Smooth muscle cell (in vitro differentiated cells): ENCODE data around the gene CBL. TPM values are rescaled to one million over a fixed set of nuclear protein-coding genes. Genes with fewer than 3 reads are reported as not detected.

ENCODE experiments used
- DNase-seq: peaks from one replicate; lab custom pipeline; 2025; ENCODE audit not compliant: unreplicated experiment; lab: John Stamatoyannopoulos, UW
- H2AFZ ChIP-seq: fragments of 200-600 bp; sonication (generic); 2 replicates; pipeline ENCODE4 v1.6.0; 2016; ENCODE audit warnings: antibody characterized with exemption, low read depth, mild to moderate bottlenecking
- H3F3A ChIP-seq: fragments of 200-600 bp; sonication (generic); 2 replicates; pipeline ENCODE4 v1.6.0; 2017; ENCODE audit warnings: antibody characterized with exemption, low read depth
- H3K27ac ChIP-seq: fragments of 200-600 bp; sonication (generic); 2 replicates; pipeline ENCODE4 v1.5.1; 2016; ENCODE audit warnings: low read depth, mild to moderate bottlenecking
- H3K27me3 ChIP-seq: fragments of 200-600 bp; sonication (generic); 2 replicates; pipeline ENCODE4 v1.6.1; 2016; ENCODE audit warnings: low read depth, mild to moderate bottlenecking
- H3K36me3 ChIP-seq: fragments of 200-600 bp; sonication (generic); 2 replicates; pipeline ENCODE4 v1.5.1; 2016; ENCODE audit warnings: low read depth
- H3K4me1 ChIP-seq: fragments of 200-600 bp; sonication (generic); 2 replicates; pipeline ENCODE4 v1.5.1; 2016; ENCODE audit warnings: low read depth
- H3K4me2 ChIP-seq: fragments of 200-600 bp; sonication (generic); 2 replicates; pipeline ENCODE4 v1.6.0; 2016; ENCODE audit warnings: mild to moderate bottlenecking
- H3K4me3 ChIP-seq: fragments of 200-600 bp; sonication (generic); 2 replicates; pipeline ENCODE4 v1.5.1; 2016; ENCODE audit warnings: mild to moderate bottlenecking
- H3K79me2 ChIP-seq: fragments of 200-600 bp; sonication (generic); 2 replicates; pipeline ENCODE4 v1.6.0; 2016; ENCODE audit warnings: low read depth, mild to moderate bottlenecking
- H3K9ac ChIP-seq: fragments of 200-600 bp; sonication (generic); 2 replicates; pipeline ENCODE4 v1.6.0; 2016; ENCODE audit warnings: low read depth
- H3K9me3 ChIP-seq: fragments of 200-600 bp; sonication (generic); replicated peaks from 2 replicates; pipeline ENCODE4 v1.5.1; 2016; ENCODE audit warnings: low read depth
- H4K20me1 ChIP-seq: fragments of 200-600 bp; sonication (generic); 2 replicates; pipeline ENCODE4 v1.6.0; 2016; ENCODE audit warnings: low read depth
- CTCF ChIP-seq: fragments of 200-600 bp; sonication (generic); IDR thresholded peaks from 2 replicates; pipeline ENCODE4 v1.5.1; 2017; ENCODE audit warnings: borderline replicate concordance, mild to moderate bottlenecking, antibody characterized with exemption; ENCODE audit not compliant: insufficient read depth, poor library complexity, severe bottlenecking
- WGBS: methylation state at CpG from one replicate; pipeline ENCODE4 v1.1.7; 2016; ENCODE audit warnings: low lambda C conversion rate; 5-methylcytosine and 5-hydroxymethylcytosine counted together
- polyA plus RNA-seq: library from polyadenylated mRNA; unstranded; fragments of >200 nt; fragmentation: Nextera tagmentation; extraction: Ambion mirVana; gene quantifications from 2 replicates; pipeline ENCODE4 v1.2.1, GENCODE V29; 2016
- total RNA-seq: library from RNA; depleted of rRNA; stranded (reverse); fragments of >200 nt; gene quantifications from 2 replicates; pipeline ENCODE4 v1.2.3, GENCODE V29; 2014

CBL gene
- total and polyA plus RNA-seq, 2 experiments from 2014 or later: 5.0 to 18.9 TPM

DNA sequence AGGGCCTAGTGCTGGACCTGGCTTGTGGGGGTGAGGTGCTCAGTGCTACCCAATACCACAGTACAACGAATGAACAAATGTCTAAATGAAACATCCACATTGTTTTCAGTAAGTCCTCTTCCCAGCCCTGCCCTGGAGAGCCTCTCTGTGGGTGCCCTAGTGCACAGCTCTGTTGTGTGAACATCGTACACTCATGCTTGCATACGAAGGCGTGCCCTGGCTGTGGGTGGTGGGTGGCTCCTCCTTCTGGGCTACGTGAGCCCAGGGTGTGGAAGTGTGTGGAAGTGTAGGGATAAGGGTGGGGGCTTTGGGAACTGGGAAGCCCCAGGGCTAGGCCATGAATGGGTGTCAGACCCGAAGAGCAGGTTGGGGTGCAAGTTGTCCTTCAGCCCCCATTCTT, 38.2 kb upstream of the CBL start:
- Histone ChIP-seq H3K79me2 (no peaks in the 10 kb centered on the region), H3K4me2 (peak overlapping the region; percentile 76), H3K9me3 (no peaks in the 10 kb centered on the region), H4K20me1 (no peaks in the 10 kb centered on the region), H3K36me3 (no peaks in the 10 kb centered on the region), H3F3A (no peaks in the 10 kb centered on the region), H3K27me3 (no peaks in the 10 kb centered on the region), H2AFZ (no peak overlapping the region), H3K9ac (no peak overlapping the region), H3K27ac (peak overlapping the region; percentile 52), H3K4me3 (no peak overlapping the region), H3K4me1 (no peaks in the 10 kb centered on the region)
- no peak for TF ChIP-seq CTCF
- WGBS: 74% methylated on average over 6 of the region's 6 CpGs
- DNase-seq: no peak

GRCh38 chr11:119168471-119169281, 37.5 kb upstream of the CBL start, which contains the start of gene NLRX1:
Gene NLRX1 (plus strand): TSS chr11:119168725. CDS start chr11:119171404, 2,679 bp downstream.
- DNase-seq: peak; percentile 50
- Histone ChIP-seq H3K36me3 (no peaks in the 10 kb centered on the region), H3K9me3 (no peaks in the 10 kb centered on the region), H3K4me1 (no peaks in the 10 kb centered on the region), H3F3A (no peaks in the 10 kb centered on the region), H4K20me1 (no peaks in the 10 kb centered on the region), H2AFZ (peak within 1 kb of the TSS; percentile 72), H3K27ac (peak within 1 kb of the TSS; percentile 52), H3K9ac (peak within 1 kb of the TSS; percentile 74), H3K79me2 (no peaks in the 10 kb centered on the region), H3K4me3 (peak within 1 kb of the TSS; percentile 77), H3K4me2 (peak within 1 kb of the TSS; percentile 76), H3K27me3 (no peaks in the 10 kb centered on the region)
- 6% methylated on average over 46 of the region's 63 CpGs for WGBS
- peak; percentile 64 for TF ChIP-seq CTCF

DNA sequence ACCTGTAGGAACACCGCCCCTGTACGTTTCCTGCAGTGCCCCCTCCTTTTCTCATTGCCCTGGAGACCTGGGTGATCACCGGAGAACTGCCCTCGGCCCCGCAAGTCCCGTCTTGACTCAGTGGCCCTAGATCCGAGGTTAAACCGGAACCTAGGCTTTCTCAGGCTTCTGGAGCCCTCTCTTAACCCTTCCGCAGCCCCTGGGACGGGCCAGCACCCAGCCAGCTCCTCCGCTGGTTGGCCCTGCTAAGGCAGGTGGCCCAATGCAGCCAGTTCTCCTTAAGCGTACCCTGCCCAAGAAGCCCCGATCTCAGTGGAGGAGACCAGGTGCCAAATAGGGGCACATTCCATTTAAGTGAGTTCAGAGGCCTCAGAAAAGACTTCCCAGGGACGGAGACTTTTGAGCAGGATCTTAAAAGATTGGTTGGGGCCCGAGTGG, 36.8 kb upstream of the CBL start:
- WGBS: 15% methylated on average over 15 of the region's 15 CpGs
- Histone ChIP-seq H3K36me3 (no peaks in the 10 kb centered on the region), H3K4me2 (peak overlapping the region; percentile 76), H3K79me2 (no peaks in the 10 kb centered on the region), H3K9ac (peak overlapping the region; percentile 74), H2AFZ (peak overlapping the region; percentile 72), H3K4me1 (no peaks in the 10 kb centered on the region), H3K9me3 (no peaks in the 10 kb centered on the region), H3F3A (no peaks in the 10 kb centered on the region), H3K27me3 (no peaks in the 10 kb centered on the region), H3K27ac (peak overlapping the region; percentile 15), H4K20me1 (no peaks in the 10 kb centered on the region), H3K4me3 (peak overlapping the region; percentile 77)
- DNase-seq: no peak
- TF ChIP-seq CTCF: no peak

GRCh38 chr11:119172513-119172912, 33.6 kb upstream of the CBL start:
- Histone ChIP-seq H3K4me3 (no peak overlapping the region), H3K4me2 (no peak overlapping the region), H3K27ac (no peak overlapping the region), H2AFZ (no peak overlapping the region), H3K9ac (no peak overlapping the region), H3K9me3 (no peaks in the 10 kb centered on the region), H3K36me3 (no peaks in the 10 kb centered on the region), H3K79me2 (no peaks in the 10 kb centered on the region), H3F3A (no peaks in the 10 kb centered on the region), H3K4me1 (no peaks in the 10 kb centered on the region), H3K27me3 (no peaks in the 10 kb centered on the region), H4K20me1 (no peaks in the 10 kb centered on the region)
- no peak for DNase-seq
- 88% methylated on average over 2 of the region's 2 CpGs for WGBS
- no peak for TF ChIP-seq CTCF
